ENCODE data around the gene SPATS2L.

Gene SPATS2L

GRCh38 chr2:200430017-200430416 lies 123.5 kb downstream of the SPATS2L start:
- Histone ChIP-seq H3K9me3 (ENCODE audit: severe bottlenecking) (no peaks in the 10 kb centered on the region), H3K4me3 (ENCODE audit: severe bottlenecking) (no peak overlapping the region), H3K27me3 (ENCODE audit: insufficient read depth, poor library complexity, severe bottlenecking) (no peaks in the 10 kb centered on the region), H3K27ac (ENCODE audit: poor library complexity, severe bottlenecking) (no peak overlapping the region), H3K36me3 (ENCODE audit: low read depth) (0 out of 2 replicates have a peak, but pooled peaks cover 5% of the 10 kb centered on the region), H3K4me1 (ENCODE audit: insufficient read depth, poor library complexity, severe bottlenecking) (peaks cover 8% of the 10 kb centered on the region)
- ATAC-seq (ENCODE audit: low read depth) (no peak), DNase-seq (ENCODE audit: low spot score) (no peak)
- TF ChIP-seq CTCF (IDR thresholded peaks at IDR 0.05; ENCODE audit: poor library complexity, severe bottlenecking), result no peak

- Histone ChIP-seq H3K4me1 (ENCODE audit: insufficient read depth, poor library complexity, severe bottlenecking) (peaks cover 8% of the 10 kb centered on the region), H3K36me3 (ENCODE audit: low read depth) (no peaks in the 10 kb centered on the region; the same call in 1 of the 2 replicates), H3K4me3 (ENCODE audit: severe bottlenecking) (no peak overlapping the region), H3K9me3 (ENCODE audit: severe bottlenecking) (no peaks in the 10 kb centered on the region), H3K27ac (ENCODE audit: poor library complexity, severe bottlenecking) (no peak overlapping the region), H3K27me3 (ENCODE audit: insufficient read depth, poor library complexity, severe bottlenecking) (no peaks in the 10 kb centered on the region)
- no peak for TF ChIP-seq CTCF (IDR thresholded peaks at IDR 0.05; ENCODE audit: poor library complexity, severe bottlenecking)
- ATAC-seq (ENCODE audit: low read depth) (peak; percentile 23; the same call in 1 of the 3 replicates), DNase-seq (ENCODE audit: low spot score) (no peak)
Observed at GRCh38 chr2:200431996-200432705, 125.7 kb downstream of the SPATS2L start.

- Histone ChIP-seq H3K27ac (ENCODE audit: poor library complexity, severe bottlenecking) (no peak overlapping the region), H3K9me3 (ENCODE audit: severe bottlenecking) (no peaks in the 10 kb centered on the region), H3K27me3 (ENCODE audit: insufficient read depth, poor library complexity, severe bottlenecking) (no peaks in the 10 kb centered on the region), H3K4me1 (ENCODE audit: insufficient read depth, poor library complexity, severe bottlenecking) (peaks cover 8% of the 10 kb centered on the region), H3K4me3 (ENCODE audit: severe bottlenecking) (no peak overlapping the region), H3K36me3 (ENCODE audit: low read depth) (peaks cover 10% of the 10 kb centered on the region)
- TF ChIP-seq CTCF (IDR thresholded peaks at IDR 0.05; ENCODE audit: poor library complexity, severe bottlenecking), result no peak
- peak; percentile 59; the same call in 2 of the 3 replicates for ATAC-seq (ENCODE audit: low read depth)
- no peak for DNase-seq (ENCODE audit: low spot score)
Observed at GRCh38 chr2:200435379-200435778, 128.9 kb downstream of the SPATS2L start.

GRCh38 chr2:200438251-200438650 lies 131.8 kb downstream of the SPATS2L start:
- TF ChIP-seq CTCF (IDR thresholded peaks at IDR 0.05; ENCODE audit: poor library complexity, severe bottlenecking), result no peak
- Histone ChIP-seq H3K9me3 (ENCODE audit: severe bottlenecking) (no peaks in the 10 kb centered on the region), H3K4me3 (ENCODE audit: severe bottlenecking) (no peak overlapping the region), H3K27ac (ENCODE audit: poor library complexity, severe bottlenecking) (no peak overlapping the region), H3K36me3 (ENCODE audit: low read depth) (peaks cover 29% of the 10 kb centered on the region), H3K27me3 (ENCODE audit: insufficient read depth, poor library complexity, severe bottlenecking) (no peaks in the 10 kb centered on the region), H3K4me1 (ENCODE audit: insufficient read depth, poor library complexity, severe bottlenecking) (no peaks in the 10 kb centered on the region)
- DNase-seq (ENCODE audit: low spot score), result no peak
- ATAC-seq (ENCODE audit: low read depth), result no peak

GRCh38 chr2:200438846-200439245 lies 132.4 kb downstream of the SPATS2L start:
- Histone ChIP-seq H3K27me3 (ENCODE audit: insufficient read depth, poor library complexity, severe bottlenecking) (no peaks in the 10 kb centered on the region), H3K36me3 (ENCODE audit: low read depth) (peaks cover 32% of the 10 kb centered on the region), H3K9me3 (ENCODE audit: severe bottlenecking) (no peaks in the 10 kb centered on the region), H3K27ac (ENCODE audit: poor library complexity, severe bottlenecking) (no peak overlapping the region), H3K4me3 (ENCODE audit: severe bottlenecking) (no peak overlapping the region), H3K4me1 (ENCODE audit: insufficient read depth, poor library complexity, severe bottlenecking) (no peaks in the 10 kb centered on the region)
- ATAC-seq (ENCODE audit: low read depth), result no peak
- no peak for DNase-seq (ENCODE audit: low spot score)
- TF ChIP-seq CTCF (IDR thresholded peaks at IDR 0.05; ENCODE audit: poor library complexity, severe bottlenecking), result no peak
